ENCODE data around the gene ZBTB32. TPM values are rescaled to one million over a fixed set of nuclear protein-coding genes. Genes with fewer than 3 reads are reported as not detected.

ZBTB32 gene
- total and polyA plus RNA-seq, 3 donors from 2014 or later, result 26.1 to 125 (median 32.5) TPM

DNA sequence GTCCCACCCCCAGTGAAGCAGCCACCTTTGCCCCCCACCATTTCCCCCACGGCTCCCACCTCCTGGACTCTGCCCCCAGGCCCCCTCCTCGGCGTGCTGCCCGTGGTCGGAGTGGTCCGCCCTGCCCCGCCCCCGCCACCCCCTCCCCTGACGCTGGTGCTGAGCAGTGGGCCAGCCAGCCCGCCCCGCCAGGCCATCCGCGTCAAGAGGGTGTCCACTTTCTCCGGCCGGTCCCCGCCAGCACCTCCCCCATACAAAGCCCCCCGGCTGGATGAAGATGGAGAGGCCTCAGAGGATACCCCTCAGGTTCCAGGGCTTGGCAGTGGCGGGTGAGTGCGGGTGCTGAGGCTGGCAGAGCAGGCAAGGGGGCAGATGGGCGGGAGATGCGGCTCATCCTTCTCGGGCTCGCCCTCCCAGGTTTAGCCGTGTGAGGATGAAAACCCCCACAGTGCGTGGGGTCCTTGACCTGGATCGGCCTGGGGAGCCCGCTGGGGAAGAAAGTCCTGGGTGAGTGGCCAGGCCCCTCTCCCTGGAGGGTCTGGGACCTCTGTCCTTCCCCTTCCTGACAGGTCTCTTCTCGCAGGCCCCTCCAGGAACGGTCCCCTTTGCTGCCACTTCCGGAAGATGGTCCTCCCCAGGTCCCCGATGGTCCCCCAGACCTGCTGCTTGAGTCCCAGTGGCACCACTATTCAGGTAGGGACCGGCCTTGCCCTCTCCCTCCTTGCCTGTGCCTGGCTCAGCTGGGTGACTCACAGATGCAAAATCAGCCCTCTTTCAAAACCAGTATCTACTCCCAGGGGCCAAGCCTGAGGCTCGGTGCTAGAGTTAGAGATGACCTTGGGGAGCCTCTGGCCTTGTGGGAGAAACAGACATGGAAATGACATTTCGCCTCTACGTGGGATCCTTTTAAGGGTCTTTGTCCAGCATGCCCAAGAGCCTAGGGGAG lies 29.1 kb downstream of the ZBTB32 start:
- Histone ChIP-seq H3K4me1 (no peaks in the 10 kb centered on the region), H3K27me3 (no peaks in the 10 kb centered on the region), H3K27ac (no peak overlapping the region), H3K4me3 (no peak overlapping the region), H3K9me3 (no peaks in the 10 kb centered on the region), H3K36me3 (ENCODE audit: low read depth, missing control alignments) (no peaks in the 10 kb centered on the region)
- TF ChIP-seq POLR2A (IDR thresholded peaks at IDR 0.05), result no peak
- TF ChIP-seq, protein P1, sequence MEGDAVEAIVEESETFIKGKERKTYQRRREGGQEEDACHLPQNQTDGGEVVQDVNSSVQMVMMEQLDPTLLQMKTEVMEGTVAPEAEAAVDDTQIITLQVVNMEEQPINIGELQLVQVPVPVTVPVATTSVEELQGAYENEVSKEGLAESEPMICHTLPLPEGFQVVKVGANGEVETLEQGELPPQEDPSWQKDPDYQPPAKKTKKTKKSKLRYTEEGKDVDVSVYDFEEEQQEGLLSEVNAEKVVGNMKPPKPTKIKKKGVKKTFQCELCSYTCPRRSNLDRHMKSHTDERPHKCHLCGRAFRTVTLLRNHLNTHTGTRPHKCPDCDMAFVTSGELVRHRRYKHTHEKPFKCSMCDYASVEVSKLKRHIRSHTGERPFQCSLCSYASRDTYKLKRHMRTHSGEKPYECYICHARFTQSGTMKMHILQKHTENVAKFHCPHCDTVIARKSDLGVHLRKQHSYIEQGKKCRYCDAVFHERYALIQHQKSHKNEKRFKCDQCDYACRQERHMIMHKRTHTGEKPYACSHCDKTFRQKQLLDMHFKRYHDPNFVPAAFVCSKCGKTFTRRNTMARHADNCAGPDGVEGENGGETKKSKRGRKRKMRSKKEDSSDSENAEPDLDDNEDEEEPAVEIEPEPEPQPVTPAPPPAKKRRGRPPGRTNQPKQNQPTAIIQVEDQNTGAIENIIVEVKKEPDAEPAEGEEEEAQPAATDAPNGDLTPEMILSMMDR (IDR thresholded peaks at IDR 0.05), result no peak
- no peak for DNase-seq
- intact Hi-C loops (cut with DNase I; ENCODE audit: low total_unique reads), result no loop called here
- WGBS, 2 donors, result 86 to 92% methylated on average over 29 to 34 of the region's 35 CpGs

DNA sequence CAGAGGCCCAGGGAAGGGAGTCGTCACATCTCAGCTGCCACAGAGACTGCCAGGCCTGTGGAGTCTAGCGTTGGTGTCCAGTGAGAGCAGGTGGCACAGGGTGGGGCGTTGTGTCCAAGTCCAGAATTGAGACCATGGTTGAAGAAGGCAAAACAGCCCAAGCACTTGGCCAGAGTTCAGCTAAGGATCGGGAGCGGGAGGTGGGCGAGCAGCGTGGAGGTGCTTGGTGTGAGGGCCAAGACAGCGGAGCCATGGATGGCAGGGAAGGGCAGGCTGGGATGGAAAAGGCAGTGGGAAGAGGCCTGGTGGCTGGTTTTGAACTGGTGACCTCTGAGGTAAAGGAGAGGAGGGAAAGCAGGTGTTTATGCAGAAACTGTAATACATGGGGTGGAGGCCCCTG lies 29.9 kb downstream of the ZBTB32 start:
- H3K9me3 ChIP-seq, result no peaks in the 10 kb centered on the region
- H3K4me1 ChIP-seq, result no peaks in the 10 kb centered on the region
- no peak for DNase-seq
- 89 to 95% methylated on average over 8 of the region's 8 CpGs for WGBS, 2 donors
- no peaks in the 10 kb centered on the region for H3K36me3 ChIP-seq (ENCODE audit: low read depth, missing control alignments)
- H3K4me3 ChIP-seq, result no peak overlapping the region
- no peak overlapping the region for H3K27ac ChIP-seq
- intact Hi-C loops (cut with DNase I; ENCODE audit: low total_unique reads), result no loop called here
- TF ChIP-seq, protein P1 (IDR thresholded peaks at IDR 0.05), result no peak
- no peak for TF ChIP-seq POLR2A (IDR thresholded peaks at IDR 0.05)
- no peaks in the 10 kb centered on the region for H3K27me3 ChIP-seq

DNA sequence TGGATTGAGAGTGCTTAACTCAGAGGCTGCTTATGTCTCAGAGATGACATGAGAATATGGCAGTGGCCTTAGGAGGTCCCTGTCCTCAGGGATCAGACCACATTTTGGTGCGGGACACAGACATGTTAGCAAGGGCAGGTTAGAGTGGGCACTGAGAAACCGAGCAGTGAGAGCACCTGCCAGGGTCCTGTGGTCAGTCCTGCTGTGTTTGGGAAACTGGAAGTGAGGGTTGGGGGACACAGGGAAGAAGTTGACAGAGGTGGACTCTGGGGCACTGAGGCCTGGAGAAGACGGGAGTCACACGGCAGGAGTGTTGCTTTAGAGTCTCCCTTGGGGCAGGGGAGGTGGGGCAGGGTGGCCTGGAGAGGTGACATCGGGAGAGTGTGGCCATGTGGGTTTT lies 30.5 kb downstream of the ZBTB32 start:
- WGBS, 2 donors, result 79 to 82% methylated on average over 5 of the region's 5 CpGs
- DNase-seq, result no peak
- no peaks in the 10 kb centered on the region for H3K9me3 ChIP-seq
- no peak for TF ChIP-seq POLR2A (IDR thresholded peaks at IDR 0.05)
- TF ChIP-seq, protein P1 (IDR thresholded peaks at IDR 0.05), result no peak
- no peak overlapping the region for H3K4me3 ChIP-seq
- no peaks in the 10 kb centered on the region for H3K36me3 ChIP-seq (ENCODE audit: low read depth, missing control alignments)
- H3K4me1 ChIP-seq, result peaks cover 3% of the 10 kb centered on the region
- no peaks in the 10 kb centered on the region for H3K27me3 ChIP-seq
- no peak overlapping the region for H3K27ac ChIP-seq
- intact Hi-C loops (cut with DNase I; ENCODE audit: low total_unique reads), result no loop called here

DNA sequence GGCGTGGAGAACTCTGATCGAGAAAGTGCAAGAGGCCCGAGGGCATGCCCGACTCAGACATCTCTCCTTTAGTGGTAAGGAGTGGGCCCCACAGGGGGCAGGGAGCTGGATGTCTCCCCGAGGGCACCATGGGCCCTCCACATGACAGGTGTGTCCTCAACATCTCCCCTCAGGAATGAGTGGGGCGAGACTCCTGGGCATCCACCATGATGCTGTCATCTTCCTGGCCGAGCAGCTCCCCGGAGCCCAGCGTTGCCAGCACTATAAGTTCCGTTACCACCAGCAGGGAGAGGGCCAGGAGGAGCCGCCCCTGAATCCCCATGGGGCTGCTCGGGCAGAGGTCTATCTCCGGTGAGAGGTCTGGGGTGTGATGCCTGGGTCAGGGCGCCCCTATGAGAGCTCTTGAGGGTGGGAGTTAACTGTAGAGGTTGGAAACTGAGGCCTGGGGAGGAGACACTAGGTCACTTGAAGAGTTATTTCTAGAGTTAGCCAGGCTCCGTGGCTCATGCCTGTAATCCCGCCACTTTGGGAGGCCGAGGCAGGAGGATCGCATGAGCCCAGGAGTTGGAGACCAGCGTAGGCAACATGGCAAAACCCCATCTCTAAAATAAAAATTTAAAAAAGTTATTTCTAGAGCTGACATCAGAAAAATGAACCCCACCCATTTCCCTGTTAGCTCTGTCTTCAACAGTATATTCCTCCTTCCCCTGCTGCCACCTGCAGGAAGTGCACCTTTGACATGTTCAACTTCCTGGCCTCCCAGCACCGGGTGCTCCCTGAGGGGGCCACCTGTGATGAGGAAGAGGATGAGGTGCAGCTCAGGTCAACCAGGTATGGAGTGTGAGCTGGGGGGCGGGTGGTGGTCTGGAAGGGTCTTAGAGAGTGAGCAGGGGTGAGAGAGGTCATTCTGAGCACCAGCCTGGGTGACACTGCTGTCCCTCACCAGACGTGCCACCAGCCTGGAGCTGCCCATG lies 32.8 kb downstream of the ZBTB32 start:
- Histone ChIP-seq H3K27me3 (no peaks in the 10 kb centered on the region), H3K9me3 (no peaks in the 10 kb centered on the region), H3K4me3 (no peak overlapping the region), H3K27ac (no peak overlapping the region), H3K36me3 (ENCODE audit: low read depth, missing control alignments) (no peaks in the 10 kb centered on the region), H3K4me1 (peaks cover 6% of the 10 kb centered on the region)
- intact Hi-C loops (cut with DNase I; ENCODE audit: low total_unique reads), result no loop called here
- 85 to 87% methylated on average over 22 of the region's 22 CpGs for WGBS, 2 donors
- DNase-seq, result no peak
- no peak for TF ChIP-seq POLR2A (IDR thresholded peaks at IDR 0.05)
- TF ChIP-seq, protein P1 (IDR thresholded peaks at IDR 0.05), result no peak
